Spleen (tissue), 7 donors: ENCODE data around the gene DAB1.

ENCODE experiments used
- CTCF ChIP-seq, 11 experiments: fragments of 200-600 bp in 7 of 11; fragments of 450-650 bp in 4 of 11; sonication (generic) in 4 of 11; IDR thresholded peaks in 8 of 11; conservative IDR thresholded peaks in 3 of 11; 1 replicate in 7 of 11; 2 replicates in 4 of 11; pipeline versions ENCODE4 v1.4.0 to v1.8.0; 2016 to 2021; ENCODE audit warnings: antibody characterized with exemption in 11 of 11, inconsistent platforms in 4 of 11, mild to moderate bottlenecking in 1 of 11
- POLR2AphosphoS5 ChIP-seq, 3 donors: sonication (generic); formaldehyde crosslinking; IDR thresholded peaks; one replicate each; pipeline ENCODE4 v1.5.1; 2017; ENCODE audit warnings: antibody characterized with exemption in 3 of 3
- donor health status: DM: no; HTN: no; CAD: no; lungs with moderate emphysema.
- donor health status: DM: no; HTN: no; CAD: no.
- donor health status: DM: no; HTN: no; CAD: no.

- TF ChIP-seq CTCF (IDR thresholded peaks at IDR 0.05 in 8 of 11, conservative IDR thresholded peaks at IDR 0.05 in 3 of 11): no peak
- no peak for TF ChIP-seq POLR2AphosphoS5 (IDR thresholded peaks at IDR 0.05)
Observed at GRCh38 chr1:57282411-57282810, 141.4 kb downstream of the DAB1 start.
